Measurements from ENCODE around the gene GALT.

- no peak for TF ChIP-seq POLR2AphosphoS5 (IDR thresholded peaks at IDR 0.05; ENCODE audit: low read depth, low read length)
- TF ChIP-seq TAF1 (IDR thresholded peaks at IDR 0.05; ENCODE audit: borderline replicate concordance, insufficient read depth, low read length), result no peak
Observed at GRCh38 chr9:34629491-34629808, 17.0 kb upstream of the GALT start.

Measured in PFSK-1 (cell line).